Erythroblast (primary cell): ENCODE results near the gene PTTG1IP.

Source experiments
- GATA1 ChIP-seq: IDR thresholded peaks from 2 replicates; pipeline ENCODE4 v1.6.1; 2011; ENCODE audit warnings: low read depth, mild to moderate bottlenecking, control low read depth, low read length, moderate library complexity
- POLR2A ChIP-seq: IDR thresholded peaks from 2 replicates; pipeline ENCODE4 v1.6.1; 2011; ENCODE audit warnings: mild to moderate bottlenecking, low read length

- TF ChIP-seq POLR2A (no peak), GATA1 (no peak)
Measured at GRCh38 chr21:44895859-44896258, 22.4 kb upstream of the PTTG1IP start.
